GM13976 (cell line): ENCODE results near the gene WDR76.

Source experiments
- DNase-seq: peaks from one replicate; pipeline ENCODE4 v3.0.0; 2012; ENCODE audit warnings: low spot score
- CTCF ChIP-seq: IDR thresholded peaks from 2 replicates; pipeline ENCODE4 v1.5.1; 2012; ENCODE audit warnings: borderline replicate concordance, mild to moderate bottlenecking; ENCODE audit not compliant: insufficient read depth; ENCODE audit errors: extremely low read depth, missing control alignments, control extremely low read depth
- in situ Hi-C: fragments of 300-500 bp; cut with MboI; formaldehyde crosslinking; loops from one replicate; pipeline ENCODE4 v1.12.0; 2022; ENCODE audit warnings: low sequenced_read_pairs, mixed read lengths, inconsistent platforms; ENCODE audit not compliant: unreplicated experiment

Gene WDR76

GRCh38 chr15:43793647-43794046 lies 33.2 kb upstream of the WDR76 start:
- DNase-seq = no peak
- in situ Hi-C loops = no loop called here

GRCh38 chr15:43794269-43795037 lies 32.3 kb upstream of the WDR76 start:
- in situ Hi-C loops = no loop called here
- DNase-seq = no peak
- no peak for TF ChIP-seq CTCF

More at GRCh38 chr15:43793647-43794046, 33.2 kb upstream of the WDR76 start:
- no peak for TF ChIP-seq CTCF

- TF ChIP-seq CTCF = no peak
- no peak for DNase-seq
- in situ Hi-C loops = no loop called here
These were observed 31.6 kb upstream of the WDR76 start for GRCh38 chr15:43795197-43795596.

- no peak for DNase-seq
- in situ Hi-C loops = no loop called here
- no peak for TF ChIP-seq CTCF
These were observed 30.8 kb upstream of the WDR76 start for GRCh38 chr15:43795997-43796396.

- TF ChIP-seq CTCF = no peak
- no peak for DNase-seq
- in situ Hi-C loops = no loop called here
These were observed 30.2 kb upstream of the WDR76 start for GRCh38 chr15:43796566-43796965.

GRCh38 chr15:43799209-43799944 lies 27.4 kb upstream of the WDR76 start:
- in situ Hi-C loops = no loop called here
- no peak for DNase-seq
- TF ChIP-seq CTCF = peak; percentile 20
